NCI-H2107 (cell line): Measurements from ENCODE around the gene PRKCA.
A peak's percentile ranks its signal among the peaks of the same experiment; 100 is the strongest.
"Not testable (repeated sequence)": the region's sequence is repeated elsewhere in the genome, so short reads cannot be mapped to it uniquely, and the experiment has no call there.

Source experiments
- DNase-seq: peaks from one replicate; lab custom pipeline; 2025; lab: John Stamatoyannopoulos, UW

The PRKCA gene

DNA sequence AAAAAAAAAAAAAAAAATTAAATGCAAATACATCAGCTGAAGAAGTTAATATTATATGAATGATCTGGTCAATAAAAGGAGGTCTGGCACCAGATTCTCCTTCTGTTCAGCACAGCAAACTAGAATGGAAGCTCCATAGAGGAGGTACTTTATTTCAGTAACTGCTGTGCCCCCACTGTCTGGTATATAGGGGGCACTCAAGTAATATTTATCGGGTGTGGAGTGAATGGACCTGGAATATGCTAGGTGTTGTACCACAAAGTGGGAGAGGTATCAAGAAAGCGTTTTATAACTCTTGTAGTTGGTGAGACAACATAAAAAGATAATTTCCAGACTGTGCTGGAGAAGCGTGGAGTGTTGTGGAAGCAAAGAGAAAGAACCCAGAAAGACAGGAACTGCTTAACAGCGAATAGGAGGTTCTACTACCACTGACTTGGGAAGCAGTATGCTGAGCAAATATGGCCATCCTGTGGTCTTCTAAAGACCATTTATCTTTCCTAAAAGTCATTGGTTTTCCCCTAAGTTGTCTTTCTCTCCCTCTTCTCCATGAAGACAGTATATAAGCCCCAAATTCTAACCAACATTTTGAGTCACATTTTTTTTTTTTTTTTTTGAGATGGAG is 12.2 kb upstream of the PRKCA start:
- DNase-seq: no peak

DNA sequence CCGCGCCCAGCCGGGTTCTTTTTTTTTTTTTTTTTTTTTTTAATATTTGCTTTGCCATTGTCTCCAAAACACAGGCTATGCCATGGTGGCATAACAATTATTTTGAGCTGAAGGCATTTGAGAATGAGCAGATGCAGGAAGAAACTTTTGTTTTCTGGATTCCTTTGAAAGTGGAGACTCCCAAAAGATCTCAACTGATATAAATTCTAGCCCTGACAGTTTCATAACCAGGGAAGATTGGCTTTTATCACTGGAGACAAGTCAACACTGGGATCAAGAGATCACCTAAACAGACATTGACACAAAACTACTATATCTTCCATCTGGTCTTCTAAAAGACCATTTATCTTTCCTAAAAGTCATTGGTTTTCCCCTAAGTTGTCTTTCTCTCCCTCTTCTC is 10.1 kb upstream of the PRKCA start:
- no peak for DNase-seq

DNA sequence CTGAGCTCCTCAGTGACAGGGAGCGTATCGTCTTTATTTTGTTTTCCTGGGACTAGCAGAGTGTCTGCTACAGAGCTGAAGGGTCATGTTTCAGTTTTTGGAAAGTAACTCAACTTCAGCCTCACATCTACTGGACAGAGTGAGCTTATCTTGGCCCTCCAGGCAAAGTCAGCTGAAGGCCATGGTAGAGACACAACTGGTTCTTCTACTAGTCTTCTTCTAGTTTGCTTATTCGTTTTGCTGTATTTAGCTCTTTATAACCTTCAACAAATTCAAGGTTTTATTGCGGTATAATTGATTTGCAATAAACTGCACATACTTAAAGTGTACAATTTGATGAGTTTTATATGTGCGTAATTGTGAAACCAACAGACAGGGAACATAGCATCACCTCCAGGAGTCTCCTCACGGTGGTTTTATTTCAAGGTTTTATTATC is 6.1 kb upstream of the PRKCA start:
- DNase-seq: no peak

GRCh38 chr17:66297443-66297842 is 5.0 kb upstream of the PRKCA start:
- DNase-seq: not testable (repeated sequence)

DNA sequence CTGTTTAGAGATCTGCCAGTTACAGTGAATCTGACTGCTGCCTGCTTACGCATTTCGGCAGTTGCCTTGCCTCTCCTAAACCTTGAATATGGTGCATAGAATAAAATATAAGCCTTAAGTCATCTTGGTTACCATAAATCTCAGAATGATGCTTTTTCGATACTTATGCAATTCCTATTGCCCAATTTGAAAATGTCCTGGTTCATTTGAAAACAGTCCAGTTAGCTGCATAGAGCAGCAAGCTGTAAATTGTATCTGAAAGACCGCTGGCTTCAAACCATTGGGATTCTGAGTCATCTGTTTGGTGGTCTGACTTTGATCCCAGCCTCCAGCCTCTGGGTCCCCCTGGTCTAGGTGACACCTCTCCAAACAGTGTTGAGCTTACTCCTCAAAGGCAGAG is 2.7 kb upstream of the PRKCA start:
- no peak for DNase-seq

DNA sequence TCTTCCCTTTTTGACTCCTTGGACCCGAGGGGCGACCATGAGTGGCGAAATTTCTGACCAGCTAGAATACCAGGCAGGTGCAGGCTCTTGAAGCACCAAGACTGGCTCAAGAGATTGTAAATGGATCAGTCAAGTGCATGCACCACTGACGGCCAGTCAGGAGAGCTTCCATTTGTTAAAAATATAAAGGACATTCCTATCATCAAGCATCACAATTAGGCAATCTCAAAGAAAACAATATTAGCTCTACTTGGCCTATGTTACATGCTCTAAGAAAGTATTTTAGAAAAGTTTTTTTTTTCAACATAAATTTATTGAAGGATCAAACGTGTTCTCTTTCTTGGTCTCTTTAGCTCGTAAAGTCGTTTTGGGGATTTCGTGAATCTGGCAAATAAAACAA is 1.5 kb upstream of the PRKCA start:
- no peak for DNase-seq

- no peak for DNase-seq
Measured at GRCh38 chr17:66301367-66301863, 998 bp upstream of the PRKCA start.

- no peak for DNase-seq
Measured at GRCh38 chr17:66302761-66303626, 581 bp downstream of the PRKCA start.

GRCh38 chr17:66304304-66305174 is 2.1 kb downstream of the PRKCA start:
- DNase-seq: peak; percentile 40

- no peak for DNase-seq
Measured at GRCh38 chr17:66306446-66306845, 4.0 kb downstream of the PRKCA start.

- DNase-seq: no peak
Measured at GRCh38 chr17:66307257-66307656, 4.8 kb downstream of the PRKCA start.

DNA sequence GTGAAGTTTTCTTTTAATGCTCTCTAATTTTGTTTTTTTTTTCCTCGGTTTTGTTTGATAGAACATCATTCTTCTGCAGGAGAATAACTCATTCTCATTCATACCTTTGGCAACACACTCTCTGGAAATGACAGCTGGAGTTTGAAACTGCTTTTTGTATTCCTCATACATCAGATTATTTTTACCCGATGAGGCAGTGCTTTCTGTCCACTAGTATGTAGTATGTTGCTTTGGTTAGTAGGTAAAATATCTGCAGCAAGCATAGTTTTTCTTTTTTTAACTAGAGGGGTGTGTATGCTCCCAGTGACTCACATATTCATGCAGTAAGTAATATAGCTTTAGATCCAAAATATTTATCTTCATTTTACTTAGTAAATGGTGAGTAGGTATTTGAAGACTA is 6.4 kb downstream of the PRKCA start:
- no peak for DNase-seq

- no peak for DNase-seq
Measured at GRCh38 chr17:66309793-66310192, 7.4 kb downstream of the PRKCA start.

- no peak for DNase-seq
Measured at GRCh38 chr17:66310528-66311148, 8.2 kb downstream of the PRKCA start.

DNA sequence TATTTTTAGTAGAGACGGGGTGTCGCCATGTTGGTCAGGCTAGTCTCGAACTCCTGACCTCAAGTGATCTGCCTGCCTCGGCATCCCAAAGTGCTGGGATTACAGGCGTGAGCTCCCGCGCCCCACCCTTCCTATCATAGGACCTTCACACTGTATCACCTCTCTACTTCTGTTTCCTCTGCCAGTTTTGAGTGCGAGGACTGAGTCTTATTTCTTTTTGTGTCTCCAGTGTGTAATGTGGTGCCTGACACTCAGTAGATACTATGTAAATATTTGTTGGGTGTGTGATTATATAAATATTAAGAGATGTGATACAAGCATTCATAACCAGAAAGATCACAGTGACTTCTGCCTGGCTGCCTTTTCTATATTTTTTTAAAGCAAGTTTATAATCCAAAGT is 10.5 kb downstream of the PRKCA start:
- no peak for DNase-seq

- DNase-seq: no peak
Measured at GRCh38 chr17:66313325-66313724, 10.9 kb downstream of the PRKCA start.

DNA sequence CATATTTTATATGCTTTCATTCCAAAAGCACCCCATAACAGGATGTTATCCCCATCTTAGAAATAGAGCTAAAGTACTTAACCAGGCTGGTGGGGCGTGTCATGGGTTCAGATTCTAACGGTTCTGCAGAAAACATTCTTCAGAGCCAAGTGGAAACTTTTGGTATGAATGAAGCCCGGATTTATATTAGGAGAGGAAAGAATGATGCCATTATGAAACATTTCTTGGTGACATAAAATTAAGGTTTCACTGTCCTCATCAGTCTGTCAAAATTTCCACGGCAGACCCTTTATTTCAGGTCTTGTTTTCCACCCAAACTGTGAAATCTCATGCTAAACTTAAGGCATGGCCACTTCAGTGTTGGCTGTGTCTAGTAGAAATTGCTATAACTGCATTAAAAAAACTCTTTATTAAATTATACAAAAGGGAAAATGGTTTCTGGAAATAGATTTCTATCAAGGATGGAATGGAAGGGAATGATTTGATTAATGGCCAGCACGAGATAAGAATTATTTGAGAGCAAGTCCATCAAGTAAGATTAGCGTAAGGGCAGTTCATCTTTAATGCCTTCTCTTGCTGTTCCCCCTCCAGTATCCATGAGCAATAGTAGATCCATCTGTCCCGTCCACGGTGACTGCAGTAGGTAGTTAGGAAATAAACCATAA is 11.7 kb downstream of the PRKCA start:
- DNase-seq: no peak

GRCh38 chr17:66317629-66318028 is 15.2 kb downstream of the PRKCA start:
- DNase-seq: no peak

DNA sequence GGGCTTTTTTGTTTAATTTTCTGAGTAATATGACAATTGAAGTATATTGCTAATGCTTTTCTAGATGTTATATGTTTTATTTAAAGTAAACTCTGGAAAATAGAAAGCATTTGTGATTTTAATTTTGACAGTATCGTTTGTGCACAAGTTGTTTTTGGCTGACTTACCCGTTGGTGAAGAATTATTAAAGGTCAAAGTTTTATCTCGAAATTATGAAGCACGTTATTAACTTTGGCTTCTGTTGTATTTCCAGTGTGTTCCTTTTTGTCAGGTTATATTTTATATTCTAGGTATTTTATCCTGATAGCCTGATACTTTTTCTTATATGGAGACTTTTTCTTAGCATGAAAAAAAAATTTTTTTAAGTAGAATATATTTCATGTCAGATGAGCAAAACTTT is 16.8 kb downstream of the PRKCA start:
- DNase-seq: no peak

DNA sequence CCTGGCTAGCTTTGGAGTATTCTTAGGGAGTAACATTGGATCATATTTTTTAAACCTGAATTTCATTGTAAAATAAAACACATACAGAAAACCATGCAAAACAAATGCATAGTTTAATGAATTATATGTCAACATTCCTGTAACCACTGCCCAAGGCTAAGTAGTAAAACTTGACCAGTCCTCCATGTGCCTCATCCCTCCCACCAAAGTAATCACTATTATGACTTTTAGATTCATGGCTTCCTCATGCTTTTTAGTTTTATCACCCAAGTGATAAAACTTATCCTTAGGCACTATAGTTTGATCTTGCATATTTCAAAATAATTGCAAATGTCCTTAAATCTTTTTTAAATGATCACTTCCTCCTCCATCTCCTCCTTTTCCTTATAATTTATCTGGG is 20.4 kb downstream of the PRKCA start:
- DNase-seq: no peak

DNA sequence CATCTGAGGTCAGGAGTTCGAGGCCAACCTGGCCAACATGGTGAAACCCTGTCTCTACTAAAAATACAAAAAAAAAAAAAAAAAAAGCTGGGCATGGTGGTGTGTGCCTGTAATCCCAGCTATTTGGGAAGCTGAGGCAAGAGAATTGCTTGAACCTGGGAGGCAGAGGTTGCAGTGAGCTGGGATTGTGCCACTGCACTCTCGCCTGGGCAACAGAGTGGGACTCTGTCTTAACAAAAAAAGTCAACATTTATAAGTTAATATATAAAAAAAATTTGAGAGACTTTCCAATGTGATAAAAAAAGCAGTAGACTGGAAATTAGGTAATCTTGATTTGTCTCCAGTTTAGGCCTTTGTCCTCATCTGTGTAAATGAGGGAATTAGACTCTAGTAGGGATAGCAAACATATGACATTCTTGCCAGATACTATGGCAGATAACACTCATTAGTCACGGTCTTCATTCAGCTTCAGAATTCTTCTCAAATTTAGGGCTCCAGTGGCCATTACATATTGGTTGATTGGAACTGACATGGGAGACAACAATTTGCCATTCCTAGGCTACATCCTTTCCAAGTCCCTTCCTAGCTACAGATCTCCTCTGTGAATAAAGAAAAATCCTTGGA is 22.1 kb downstream of the PRKCA start:
- DNase-seq: not testable (repeated sequence)
